Keratinocyte (primary cell): ENCODE measurements around the gene FCHO2. TPM values are rescaled to one million over a fixed set of nuclear protein-coding genes. Genes with fewer than 3 reads are reported as not detected.
A peak's percentile ranks its signal among the peaks of the same experiment; 100 is the strongest.

Experiments
- DNase-seq: peaks from one replicate; pipeline ENCODE4 v3.0.0-alpha.2; 2011; ENCODE audit warnings: low read depth, missing footprints, low spot score
- FAIRE-seq: peaks from 2 replicates; lab custom pipeline; 2011; peaks lifted over from hg19 to GRCh38; lab: Jason Lieb, UNC
- H2AFZ ChIP-seq: 2 replicates; pipeline ENCODE4 v1.6.0; 2012; ENCODE audit warnings: low read length, control low read depth, inconsistent platforms; ENCODE audit not compliant: control insufficient read depth
- H3K27ac ChIP-seq: 2 replicates; pipeline ENCODE4 v1.5.1; 2011; ENCODE audit warnings: low read length; ENCODE audit not compliant: control insufficient read depth, insufficient read depth
- H3K27me3 ChIP-seq: 3 replicates; pipeline ENCODE4 v1.6.0; 2011; ENCODE audit warnings: low read length; ENCODE audit not compliant: control insufficient read depth, insufficient read depth; ENCODE audit errors: extremely low read depth
- H3K36me3 ChIP-seq, 2 experiments: 2 replicates in 1 of 2; 3 replicates in 1 of 2; pipeline ENCODE4 v1.5.1; 2011; ENCODE audit warnings: low read length in 2 of 2, mild to moderate bottlenecking in 1 of 2; ENCODE audit not compliant: control insufficient read depth in 2 of 2, insufficient read depth in 2 of 2; ENCODE audit errors: extremely low read depth in 1 of 2
- H3K4me1 ChIP-seq: 3 replicates; pipeline ENCODE4 v1.5.1; 2011; ENCODE audit warnings: low read length; ENCODE audit not compliant: control insufficient read depth, insufficient read depth; ENCODE audit errors: extremely low read depth
- H3K4me2 ChIP-seq: 3 replicates; pipeline ENCODE4 v1.6.0; 2011; ENCODE audit warnings: low read depth, low read length; ENCODE audit not compliant: control insufficient read depth, insufficient read depth; ENCODE audit errors: extremely low read depth
- H3K4me3 ChIP-seq, 3 experiments: fragments of 200-600 bp in 1 of 3; sonication (generic) in 1 of 3; 2 replicates in 2 of 3; 3 replicates in 1 of 3; pipeline ENCODE4 v1.5.1; 2011 to 2016; ENCODE audit warnings: low read length in 3 of 3, mild to moderate bottlenecking in 3 of 3, control low read depth in 2 of 3, inconsistent platforms in 1 of 3, low read depth in 1 of 3, mixed read lengths in 1 of 3, mixed run types in 1 of 3, moderate library complexity in 1 of 3; ENCODE audit not compliant: control insufficient read depth in 2 of 3, insufficient read depth in 2 of 3; ENCODE audit errors: extremely low read depth in 1 of 3
- H3K79me2 ChIP-seq: 2 replicates; pipeline ENCODE4 v1.6.0; 2012; ENCODE audit warnings: low read length; ENCODE audit not compliant: control insufficient read depth, insufficient read depth
- H3K9ac ChIP-seq: 3 replicates; pipeline ENCODE4 v1.6.0; 2011; ENCODE audit warnings: low read length; ENCODE audit not compliant: control insufficient read depth, insufficient read depth; ENCODE audit errors: extremely low read depth
- H3K9me1 ChIP-seq: 3 replicates; pipeline ENCODE4 v1.6.0; 2011; ENCODE audit warnings: low read length; ENCODE audit not compliant: control insufficient read depth, insufficient read depth; ENCODE audit errors: extremely low read depth
- H3K9me3 ChIP-seq: 2 replicates; pipeline ENCODE4 v1.5.1; 2012; ENCODE audit warnings: low read depth, low read length; ENCODE audit not compliant: control insufficient read depth
- H4K20me1 ChIP-seq: 3 replicates; pipeline ENCODE4 v1.6.0; 2011; ENCODE audit warnings: low read length; ENCODE audit not compliant: control insufficient read depth, insufficient read depth; ENCODE audit errors: extremely low read depth
- CTCF ChIP-seq, 3 experiments: IDR thresholded peaks in 1 of 3; conservative IDR thresholded peaks in 1 of 3; optimal IDR thresholded peaks in 1 of 3; 2 replicates in 2 of 3; 3 replicates in 1 of 3; pipeline versions ENCODE3 to v1.5.1; 2011; ENCODE audit warnings: low read length in 3 of 3, mild to moderate bottlenecking in 3 of 3, moderate library complexity in 2 of 3, control low read depth in 1 of 3, inconsistent platforms in 1 of 3; ENCODE audit not compliant: insufficient read depth in 2 of 3; ENCODE audit errors: extremely low read depth in 1 of 3
- EZH2 ChIP-seq: IDR thresholded peaks from one replicate; pipeline ENCODE4 v1.6.1; 2012; ENCODE audit warnings: inconsistent platforms, mild to moderate bottlenecking, low read length, moderate library complexity
- dilution Hi-C: fragments of 300-500 bp; cut with MboI; formaldehyde crosslinking; loops from one replicate; pipeline ENCODE4 v1.7.0; 2020; ENCODE audit warnings: low sequenced_read_pairs; ENCODE audit not compliant: extremely low pct_ligation_motif_present
- polyA plus RNA-seq, 5 experiments: library from polyadenylated mRNA; depleted of rRNA in 3 of 5; stranded (reverse) in 3 of 5; stranded (forward) in 1 of 5; unstranded in 1 of 5; fragments of >200 nt; gene quantifications; 1 replicate in 1 of 5; 2 replicates in 3 of 5; 3 replicates in 1 of 5; pipeline versions ENCODE4 v1.2.1 to v1.2.3, GENCODE V29; 2011 to 2012; ENCODE audit warnings: missing spikeins in 2 of 5, low read depth in 1 of 5, low replicate concordance in 1 of 5

FCHO2 gene
- polyA plus RNA-seq, 1 donor (not counting 4 experiments of a cell fraction or from before 2014, with no cell fraction given), result 10.6 TPM

- Histone ChIP-seq H3K4me1 (peaks cover 3% of the 10 kb centered on the region), H4K20me1 (no peaks in the 10 kb centered on the region), H3K36me3 (no peaks in the 10 kb centered on the region), H2AFZ (no peak overlapping the region), H3K4me3 (no peak overlapping the region), H3K27me3 (no peaks in the 10 kb centered on the region), H3K9me1 (no peaks in the 10 kb centered on the region), H3K9me3 (no peaks in the 10 kb centered on the region), H3K9ac (no peak overlapping the region), H3K4me2 (no peak overlapping the region), H3K79me2 (no peaks in the 10 kb centered on the region), H3K27ac (no peak overlapping the region)
- dilution Hi-C loops, result no loop called here
- peak; percentile 65 for FAIRE-seq
- TF ChIP-seq EZH2 (no peak), CTCF (optimal IDR thresholded peaks at IDR 0.05 in 1 of 3, IDR thresholded peaks at IDR 0.05 in 1 of 3, conservative IDR thresholded peaks at IDR 0.05 in 1 of 3; ENCODE audit: extremely low read depth in 1 of 3, insufficient read depth in 2 of 3, low read length in 3 of 3) (no peak)
- DNase-seq, result peak; percentile 7
Observed at GRCh38 chr5:73066466-73066865, 110.6 kb downstream of the FCHO2 start.

GRCh38 chr5:73067213-73067612 is 111.4 kb downstream of the FCHO2 start:
- no peaks in the 10 kb centered on the region for H3K36me3 ChIP-seq
- FAIRE-seq, result no peak
- no peak overlapping the region for H3K9ac ChIP-seq

GRCh38 chr5:73081093-73081492 is 125.3 kb downstream of the FCHO2 start:
- H3K36me3 ChIP-seq, result peaks cover 0 to 2% of the 10 kb centered on the region in 2 experiments
- no peaks in the 10 kb centered on the region for H3K4me1 ChIP-seq
- no peak overlapping the region for H2AFZ ChIP-seq
- no peak for FAIRE-seq
- H3K9me3 ChIP-seq, result no peaks in the 10 kb centered on the region
- no peak overlapping the region for H3K4me2 ChIP-seq
- H4K20me1 ChIP-seq, result no peaks in the 10 kb centered on the region
- no peak overlapping the region for H3K9ac ChIP-seq
- TF ChIP-seq CTCF (optimal IDR thresholded peaks at IDR 0.05 in 1 of 3, IDR thresholded peaks at IDR 0.05 in 1 of 3, conservative IDR thresholded peaks at IDR 0.05 in 1 of 3; ENCODE audit: extremely low read depth in 1 of 3, insufficient read depth in 2 of 3, low read length in 3 of 3) (no peak), EZH2 (no peak)
- dilution Hi-C loops, result no loop called here
- no peaks in the 10 kb centered on the region for H3K79me2 ChIP-seq
- H3K27me3 ChIP-seq, result no peaks in the 10 kb centered on the region
- H3K4me3 ChIP-seq, result no peak overlapping the region
- DNase-seq, result no peak
- no peaks in the 10 kb centered on the region for H3K9me1 ChIP-seq
- no peak overlapping the region for H3K27ac ChIP-seq

More at GRCh38 chr5:73067213-73067612, 111.4 kb downstream of the FCHO2 start:
- no peak for TF ChIP-seq EZH2
- dilution Hi-C loops, result no loop called here
- no peak for DNase-seq
- Histone ChIP-seq H4K20me1 (no peaks in the 10 kb centered on the region), H2AFZ (no peak overlapping the region), H3K27me3 (no peaks in the 10 kb centered on the region), H3K27ac (no peak overlapping the region), H3K4me1 (peaks cover 3% of the 10 kb centered on the region), H3K4me2 (no peak overlapping the region), H3K9me1 (no peaks in the 10 kb centered on the region), H3K9me3 (no peaks in the 10 kb centered on the region), H3K4me3 (no peak overlapping the region), H3K79me2 (no peaks in the 10 kb centered on the region)
